Adrenal gland (tissue), 5 donors: ENCODE data around the gene RIPOR1.

ENCODE experiments used
- POLR2A ChIP-seq, 2 donors: fragments of 450-650 bp; IDR thresholded peaks; one replicate each; pipeline ENCODE4 v1.6.1; 2017; ENCODE audit warnings: antibody characterized with exemption in 2 of 2, mild to moderate bottlenecking in 2 of 2, moderate library complexity in 1 of 2
- TF ChIP-seq, protein P1 (sequence below), 6 experiments: fragments of 450-650 bp in 4 of 6; fragments of 200-600 bp in 2 of 6; sonication (generic) in 1 of 6; IDR thresholded peaks; 1 replicate in 5 of 6; 2 replicates in 1 of 6; pipeline versions ENCODE4 v1.5.1 to v1.8.0; 2016 to 2021; ENCODE audit warnings: antibody characterized with exemption in 6 of 6, mild to moderate bottlenecking in 2 of 6, moderate library complexity in 1 of 6
- donor health status: DM: no; HTN: no; CAD: no.

DNA sequence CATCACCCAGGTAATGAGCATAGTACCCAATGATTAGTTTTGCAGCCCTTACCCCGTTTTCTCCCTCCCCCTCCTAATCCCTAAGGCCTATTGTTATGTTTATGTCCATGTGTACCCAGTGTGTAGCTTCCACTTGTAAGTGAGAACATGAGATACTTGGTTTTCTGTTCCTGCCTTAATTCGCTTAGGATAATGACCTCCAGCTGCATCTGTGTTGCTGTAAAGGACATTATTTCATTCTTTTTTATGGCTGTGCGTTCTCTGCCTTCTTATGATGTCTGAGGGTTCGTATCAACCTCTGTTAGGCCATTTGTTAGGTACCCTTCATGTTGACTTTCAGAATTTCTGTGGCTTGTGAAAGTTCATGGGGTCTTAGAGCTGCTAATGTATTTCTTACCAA is 64.7 kb downstream of the RIPOR1 start:
- TF ChIP-seq, protein P1, sequence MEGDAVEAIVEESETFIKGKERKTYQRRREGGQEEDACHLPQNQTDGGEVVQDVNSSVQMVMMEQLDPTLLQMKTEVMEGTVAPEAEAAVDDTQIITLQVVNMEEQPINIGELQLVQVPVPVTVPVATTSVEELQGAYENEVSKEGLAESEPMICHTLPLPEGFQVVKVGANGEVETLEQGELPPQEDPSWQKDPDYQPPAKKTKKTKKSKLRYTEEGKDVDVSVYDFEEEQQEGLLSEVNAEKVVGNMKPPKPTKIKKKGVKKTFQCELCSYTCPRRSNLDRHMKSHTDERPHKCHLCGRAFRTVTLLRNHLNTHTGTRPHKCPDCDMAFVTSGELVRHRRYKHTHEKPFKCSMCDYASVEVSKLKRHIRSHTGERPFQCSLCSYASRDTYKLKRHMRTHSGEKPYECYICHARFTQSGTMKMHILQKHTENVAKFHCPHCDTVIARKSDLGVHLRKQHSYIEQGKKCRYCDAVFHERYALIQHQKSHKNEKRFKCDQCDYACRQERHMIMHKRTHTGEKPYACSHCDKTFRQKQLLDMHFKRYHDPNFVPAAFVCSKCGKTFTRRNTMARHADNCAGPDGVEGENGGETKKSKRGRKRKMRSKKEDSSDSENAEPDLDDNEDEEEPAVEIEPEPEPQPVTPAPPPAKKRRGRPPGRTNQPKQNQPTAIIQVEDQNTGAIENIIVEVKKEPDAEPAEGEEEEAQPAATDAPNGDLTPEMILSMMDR (IDR thresholded peaks at IDR 0.05), result no peak
- TF ChIP-seq POLR2A (IDR thresholded peaks at IDR 0.05), result no peak
